ENCODE data around the gene ST8SIA3.

The ST8SIA3 gene

DNA sequence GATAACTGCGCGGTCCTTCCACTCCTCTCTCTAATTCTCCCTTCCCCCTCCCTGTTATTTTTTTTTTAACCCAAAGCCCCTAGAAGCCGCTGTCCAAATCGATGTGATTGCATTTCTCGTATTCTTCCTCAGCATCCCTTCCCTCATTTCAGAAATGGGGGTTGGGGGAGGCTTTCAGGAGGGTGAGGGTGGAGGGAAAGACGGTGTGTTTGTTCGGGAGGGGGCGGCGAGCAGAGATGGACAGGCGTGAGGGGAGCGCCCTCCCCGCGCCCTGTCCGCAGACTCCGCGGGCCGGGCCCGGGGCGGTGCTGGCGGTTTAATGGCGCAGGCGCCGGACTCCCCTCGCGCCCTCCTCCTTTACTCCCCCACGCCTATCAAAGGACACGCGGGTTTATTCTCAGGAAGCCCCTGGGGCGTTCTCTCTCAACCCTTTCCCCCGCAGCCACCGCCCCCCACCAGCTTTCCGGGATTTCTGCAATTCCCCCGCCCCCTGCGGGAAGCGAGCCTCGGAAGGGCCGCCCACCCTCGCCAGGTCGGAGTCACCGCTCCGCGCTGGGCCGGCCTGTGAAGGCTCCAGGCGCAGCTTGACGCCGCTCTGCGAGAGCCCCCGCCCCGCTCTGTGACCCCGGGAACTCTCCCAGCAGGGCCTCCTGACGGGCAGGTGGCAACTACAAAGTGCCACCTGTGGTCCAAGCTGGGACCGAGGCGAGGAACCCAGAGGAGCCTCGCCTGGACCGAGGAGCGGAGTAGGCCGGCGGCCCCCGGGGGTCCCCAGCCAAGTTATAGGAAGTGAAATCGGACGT, 981 bp downstream of the ST8SIA3 start:
- no peak overlapping the region for H3K27ac ChIP-seq (replicated peaks)
- TF ChIP-seq, protein P1, sequence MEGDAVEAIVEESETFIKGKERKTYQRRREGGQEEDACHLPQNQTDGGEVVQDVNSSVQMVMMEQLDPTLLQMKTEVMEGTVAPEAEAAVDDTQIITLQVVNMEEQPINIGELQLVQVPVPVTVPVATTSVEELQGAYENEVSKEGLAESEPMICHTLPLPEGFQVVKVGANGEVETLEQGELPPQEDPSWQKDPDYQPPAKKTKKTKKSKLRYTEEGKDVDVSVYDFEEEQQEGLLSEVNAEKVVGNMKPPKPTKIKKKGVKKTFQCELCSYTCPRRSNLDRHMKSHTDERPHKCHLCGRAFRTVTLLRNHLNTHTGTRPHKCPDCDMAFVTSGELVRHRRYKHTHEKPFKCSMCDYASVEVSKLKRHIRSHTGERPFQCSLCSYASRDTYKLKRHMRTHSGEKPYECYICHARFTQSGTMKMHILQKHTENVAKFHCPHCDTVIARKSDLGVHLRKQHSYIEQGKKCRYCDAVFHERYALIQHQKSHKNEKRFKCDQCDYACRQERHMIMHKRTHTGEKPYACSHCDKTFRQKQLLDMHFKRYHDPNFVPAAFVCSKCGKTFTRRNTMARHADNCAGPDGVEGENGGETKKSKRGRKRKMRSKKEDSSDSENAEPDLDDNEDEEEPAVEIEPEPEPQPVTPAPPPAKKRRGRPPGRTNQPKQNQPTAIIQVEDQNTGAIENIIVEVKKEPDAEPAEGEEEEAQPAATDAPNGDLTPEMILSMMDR (IDR thresholded peaks at IDR 0.05; ENCODE audit: insufficient read depth, low read length) = no peak
- TF ChIP-seq POLR2AphosphoS5 (IDR thresholded peaks at IDR 0.05; ENCODE audit: low read depth) (no peak), GABPA (IDR thresholded peaks at IDR 0.05; ENCODE audit: low read depth) (no peak)
- TF ChIP-seq, protein P2, sequence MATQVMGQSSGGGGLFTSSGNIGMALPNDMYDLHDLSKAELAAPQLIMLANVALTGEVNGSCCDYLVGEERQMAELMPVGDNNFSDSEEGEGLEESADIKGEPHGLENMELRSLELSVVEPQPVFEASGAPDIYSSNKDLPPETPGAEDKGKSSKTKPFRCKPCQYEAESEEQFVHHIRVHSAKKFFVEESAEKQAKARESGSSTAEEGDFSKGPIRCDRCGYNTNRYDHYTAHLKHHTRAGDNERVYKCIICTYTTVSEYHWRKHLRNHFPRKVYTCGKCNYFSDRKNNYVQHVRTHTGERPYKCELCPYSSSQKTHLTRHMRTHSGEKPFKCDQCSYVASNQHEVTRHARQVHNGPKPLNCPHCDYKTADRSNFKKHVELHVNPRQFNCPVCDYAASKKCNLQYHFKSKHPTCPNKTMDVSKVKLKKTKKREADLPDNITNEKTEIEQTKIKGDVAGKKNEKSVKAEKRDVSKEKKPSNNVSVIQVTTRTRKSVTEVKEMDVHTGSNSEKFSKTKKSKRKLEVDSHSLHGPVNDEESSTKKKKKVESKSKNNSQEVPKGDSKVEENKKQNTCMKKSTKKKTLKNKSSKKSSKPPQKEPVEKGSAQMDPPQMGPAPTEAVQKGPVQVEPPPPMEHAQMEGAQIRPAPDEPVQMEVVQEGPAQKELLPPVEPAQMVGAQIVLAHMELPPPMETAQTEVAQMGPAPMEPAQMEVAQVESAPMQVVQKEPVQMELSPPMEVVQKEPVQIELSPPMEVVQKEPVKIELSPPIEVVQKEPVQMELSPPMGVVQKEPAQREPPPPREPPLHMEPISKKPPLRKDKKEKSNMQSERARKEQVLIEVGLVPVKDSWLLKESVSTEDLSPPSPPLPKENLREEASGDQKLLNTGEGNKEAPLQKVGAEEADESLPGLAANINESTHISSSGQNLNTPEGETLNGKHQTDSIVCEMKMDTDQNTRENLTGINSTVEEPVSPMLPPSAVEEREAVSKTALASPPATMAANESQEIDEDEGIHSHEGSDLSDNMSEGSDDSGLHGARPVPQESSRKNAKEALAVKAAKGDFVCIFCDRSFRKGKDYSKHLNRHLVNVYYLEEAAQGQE (IDR thresholded peaks at IDR 0.05; ENCODE audit: insufficient replicate concordance, low read depth) = peak; percentile 64
- no peak overlapping the region for H3K4me3 ChIP-seq (replicated peaks; ENCODE audit: insufficient read depth, low read length)
- peaks cover 59% of the 10 kb centered on the region for H3K27me3 ChIP-seq (ENCODE audit: insufficient read depth, poor library complexity, severe bottlenecking)
- DNase-seq (ENCODE audit: low read depth in 1 of 2, low spot score in 1 of 2) = no peak

DNA sequence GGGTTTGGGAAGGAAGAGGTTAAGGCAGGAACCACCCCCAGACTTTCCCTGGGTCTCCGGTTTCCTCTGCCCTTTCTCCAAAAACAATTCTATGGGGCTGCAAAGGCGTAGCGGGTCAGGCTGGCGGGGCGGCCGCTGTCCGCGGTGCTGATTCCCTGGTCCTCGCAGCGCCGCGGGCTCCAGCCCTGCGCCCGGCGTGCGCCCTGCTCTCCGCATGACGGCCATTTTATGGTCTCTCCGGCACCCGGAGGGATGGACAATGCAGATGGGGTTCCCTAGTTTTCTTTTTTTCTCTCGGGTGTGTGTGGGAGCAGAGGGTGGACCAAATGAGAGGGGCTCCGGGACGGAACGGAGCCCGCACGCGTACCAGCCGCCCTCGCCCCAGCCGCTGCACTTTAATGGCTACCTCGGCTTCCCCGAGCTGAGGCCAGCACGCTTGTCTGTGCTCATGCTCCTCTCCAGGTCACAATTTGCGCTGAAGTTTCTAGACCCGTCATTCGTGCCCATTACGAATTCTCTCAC, 1.6 kb downstream of the ST8SIA3 start:
- TF ChIP-seq, protein P2 (IDR thresholded peaks at IDR 0.05; ENCODE audit: insufficient replicate concordance, low read depth) = peak; percentile 99
- TF ChIP-seq, protein P1 (IDR thresholded peaks at IDR 0.05; ENCODE audit: insufficient read depth, low read length) = no peak
- no peak for DNase-seq (ENCODE audit: low read depth in 1 of 2, low spot score in 1 of 2)
- Histone ChIP-seq H3K4me3 (replicated peaks; ENCODE audit: insufficient read depth, low read length) (no peak overlapping the region), H3K27me3 (ENCODE audit: insufficient read depth, poor library complexity, severe bottlenecking) (peaks cover 56% of the 10 kb centered on the region), H3K27ac (replicated peaks) (no peak overlapping the region)

DNA sequence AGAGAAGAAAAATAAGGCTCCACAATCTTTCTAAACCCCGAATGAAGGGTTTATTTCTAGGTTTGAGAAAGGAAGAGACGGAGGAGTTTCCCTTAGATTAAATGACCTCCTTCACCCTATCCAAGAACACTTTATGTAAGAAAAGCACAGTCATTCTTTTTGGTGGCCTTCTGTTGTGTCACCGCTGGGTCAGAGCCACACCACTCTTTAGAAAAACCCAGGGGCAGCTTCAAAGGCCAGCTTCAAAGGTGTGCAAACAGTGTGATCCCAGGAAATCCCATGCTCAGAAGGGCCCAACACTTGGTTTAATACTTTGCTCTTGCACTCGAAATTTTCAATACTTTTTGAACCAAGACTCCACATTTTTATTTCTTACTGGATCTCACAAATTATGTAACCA, 7.1 kb downstream of the ST8SIA3 start:
- TF ChIP-seq SPI1 (IDR thresholded peaks at IDR 0.05; ENCODE audit: borderline replicate concordance, low read depth) = no peak
- TF ChIP-seq, protein P1 (IDR thresholded peaks at IDR 0.05; ENCODE audit: insufficient read depth, low read length) = no peak
- TF ChIP-seq, protein P2 (IDR thresholded peaks at IDR 0.05; ENCODE audit: insufficient replicate concordance, low read depth) = no peak
- H3K4me3 ChIP-seq (replicated peaks; ENCODE audit: insufficient read depth, low read length) = no peak overlapping the region
- H3K27me3 ChIP-seq (ENCODE audit: insufficient read depth, poor library complexity, severe bottlenecking) = peaks cover 19% of the 10 kb centered on the region
- H3K27ac ChIP-seq (replicated peaks) = no peak overlapping the region
- DNase-seq (ENCODE audit: low read depth in 1 of 2, low spot score in 1 of 2) = no peak
